Mammary epithelial cell (primary cell): Measurements from ENCODE around the gene SHISA9.

Experiments
- EZH2 ChIP-seq: IDR thresholded peaks from 2 replicates; pipeline ENCODE4 v1.6.1; 2012; ENCODE audit warnings: low read length, inconsistent platforms, borderline replicate concordance
- TF ChIP-seq, protein P1 (sequence below), 2 donors: IDR thresholded peaks in 1 of 2; conservative IDR thresholded peaks in 1 of 2; 2 replicates each; pipeline ENCODE4 v1.5.1; 2011 to 2012; ENCODE audit warnings: inconsistent platforms in 2 of 2, low read length in 2 of 2, mild to moderate bottlenecking in 2 of 2, control low read depth in 1 of 2, low read depth in 1 of 2; ENCODE audit not compliant: insufficient read depth in 1 of 2; ENCODE audit errors: extremely low read depth in 1 of 2

DNA sequence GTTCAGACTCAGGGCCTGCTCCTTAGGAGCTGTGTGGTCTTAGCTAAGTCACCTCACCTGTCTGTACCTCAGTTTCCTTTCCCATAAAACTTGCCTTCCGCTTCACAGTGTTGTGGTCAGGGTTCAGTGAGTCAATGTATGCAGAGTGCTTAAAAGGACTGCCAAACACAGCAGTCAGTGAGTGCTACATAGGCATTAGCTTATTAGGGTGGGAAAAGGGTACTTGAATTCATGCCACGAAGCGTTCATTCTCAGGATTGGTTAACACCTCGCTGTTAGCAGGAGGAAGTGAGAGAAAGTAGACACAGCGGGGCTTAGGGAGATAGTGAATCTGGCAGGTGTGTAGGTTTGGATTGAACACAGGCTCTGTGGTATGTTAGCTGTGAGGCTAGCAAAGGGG lies 155.2 kb downstream of the SHISA9 start:
- TF ChIP-seq, protein P1, sequence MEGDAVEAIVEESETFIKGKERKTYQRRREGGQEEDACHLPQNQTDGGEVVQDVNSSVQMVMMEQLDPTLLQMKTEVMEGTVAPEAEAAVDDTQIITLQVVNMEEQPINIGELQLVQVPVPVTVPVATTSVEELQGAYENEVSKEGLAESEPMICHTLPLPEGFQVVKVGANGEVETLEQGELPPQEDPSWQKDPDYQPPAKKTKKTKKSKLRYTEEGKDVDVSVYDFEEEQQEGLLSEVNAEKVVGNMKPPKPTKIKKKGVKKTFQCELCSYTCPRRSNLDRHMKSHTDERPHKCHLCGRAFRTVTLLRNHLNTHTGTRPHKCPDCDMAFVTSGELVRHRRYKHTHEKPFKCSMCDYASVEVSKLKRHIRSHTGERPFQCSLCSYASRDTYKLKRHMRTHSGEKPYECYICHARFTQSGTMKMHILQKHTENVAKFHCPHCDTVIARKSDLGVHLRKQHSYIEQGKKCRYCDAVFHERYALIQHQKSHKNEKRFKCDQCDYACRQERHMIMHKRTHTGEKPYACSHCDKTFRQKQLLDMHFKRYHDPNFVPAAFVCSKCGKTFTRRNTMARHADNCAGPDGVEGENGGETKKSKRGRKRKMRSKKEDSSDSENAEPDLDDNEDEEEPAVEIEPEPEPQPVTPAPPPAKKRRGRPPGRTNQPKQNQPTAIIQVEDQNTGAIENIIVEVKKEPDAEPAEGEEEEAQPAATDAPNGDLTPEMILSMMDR (conservative IDR thresholded peaks at IDR 0.05 in 1 of 2, IDR thresholded peaks at IDR 0.05 in 1 of 2; ENCODE audit: extremely low read depth in 1 of 2, insufficient read depth in 1 of 2, low read depth in 1 of 2, low read length in 2 of 2) = no peak
- TF ChIP-seq EZH2 = no peak
